ENCODE measurements around the gene PEX11A.
"Not testable (repeated sequence)": the region's sequence is repeated elsewhere in the genome, so short reads cannot be mapped to it uniquely, and the experiment has no call there.

The PEX11A gene

DNA sequence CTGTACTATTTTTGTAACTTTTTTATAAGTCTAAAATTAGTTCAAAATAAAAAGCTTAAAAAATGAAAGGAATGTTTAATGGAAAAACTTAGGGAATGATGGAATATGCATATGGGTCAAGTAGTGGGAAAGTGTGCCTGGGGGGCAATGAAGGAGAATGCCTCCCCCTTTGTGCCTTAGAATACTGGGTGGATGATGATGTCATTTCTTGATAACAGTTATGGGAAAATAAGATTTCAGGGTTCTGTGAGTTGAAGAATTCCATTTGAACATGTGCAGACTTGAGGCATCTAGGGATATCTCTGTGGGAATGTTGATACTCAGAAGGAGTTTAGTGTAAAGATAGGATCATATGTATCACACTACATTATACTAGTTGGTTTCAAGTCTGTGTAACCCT is 13.9 kb upstream of the PEX11A start:
- Histone ChIP-seq H3K36me3 (replicated peaks) (no peaks in the 10 kb centered on the region), H3K27me3 (replicated peaks) (peaks cover 3% of the 10 kb centered on the region), H3K27ac (no peak overlapping the region), H3K4me3 (ENCODE audit: low read depth, low read length) (no peak overlapping the region)
- DNase-seq = no peak
- no peak for TF ChIP-seq CTCF (IDR thresholded peaks at IDR 0.05; ENCODE audit: low read depth, low read length, missing control alignments)
- in situ Hi-C loops (cut with HindIII; ENCODE audit: low pct_ligation_motif_present, low sequenced_read_pairs) = no loop called here

- no peak overlapping the region for H3K4me3 ChIP-seq (ENCODE audit: low read depth, low read length)
- in situ Hi-C loops (cut with HindIII; ENCODE audit: low pct_ligation_motif_present, low sequenced_read_pairs) = no loop called here
- DNase-seq = no peak
- H3K27ac ChIP-seq = no peak overlapping the region
- TF ChIP-seq CTCF (IDR thresholded peaks at IDR 0.05; ENCODE audit: low read depth, low read length, missing control alignments) = no peak
- H3K27me3 ChIP-seq (replicated peaks) = no peaks in the 10 kb centered on the region
- H3K36me3 ChIP-seq (replicated peaks) = no peaks in the 10 kb centered on the region
Observed at GRCh38 chr15:89695198-89695597, 4.6 kb upstream of the PEX11A start.

DNA sequence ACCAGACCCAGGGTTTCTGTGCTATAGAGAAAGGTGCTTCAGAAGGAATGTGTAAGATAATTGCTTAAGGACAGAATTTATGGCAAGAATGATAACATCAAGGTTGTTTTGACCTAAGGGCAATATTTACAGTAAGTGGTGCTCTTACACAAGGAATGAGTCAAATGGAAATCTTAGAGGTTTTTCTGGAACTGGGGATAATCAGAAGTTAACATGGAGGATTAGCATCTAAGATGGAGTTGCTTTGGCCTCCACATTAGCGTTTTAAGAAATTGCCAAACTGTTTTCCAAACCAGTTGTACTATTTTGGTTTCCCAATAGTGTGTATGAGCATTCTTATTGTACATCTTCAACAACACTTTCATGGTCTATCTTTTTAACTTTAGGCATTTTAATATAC is 3.1 kb upstream of the PEX11A start:
- in situ Hi-C loops (cut with HindIII; ENCODE audit: low pct_ligation_motif_present, low sequenced_read_pairs) = no loop called here
- no peak overlapping the region for H3K27ac ChIP-seq
- no peak for TF ChIP-seq CTCF (IDR thresholded peaks at IDR 0.05; ENCODE audit: low read depth, low read length, missing control alignments)
- H3K36me3 ChIP-seq (replicated peaks) = no peaks in the 10 kb centered on the region
- no peak overlapping the region for H3K4me3 ChIP-seq (ENCODE audit: low read depth, low read length)
- DNase-seq = no peak
- no peaks in the 10 kb centered on the region for H3K27me3 ChIP-seq (replicated peaks)

DNA sequence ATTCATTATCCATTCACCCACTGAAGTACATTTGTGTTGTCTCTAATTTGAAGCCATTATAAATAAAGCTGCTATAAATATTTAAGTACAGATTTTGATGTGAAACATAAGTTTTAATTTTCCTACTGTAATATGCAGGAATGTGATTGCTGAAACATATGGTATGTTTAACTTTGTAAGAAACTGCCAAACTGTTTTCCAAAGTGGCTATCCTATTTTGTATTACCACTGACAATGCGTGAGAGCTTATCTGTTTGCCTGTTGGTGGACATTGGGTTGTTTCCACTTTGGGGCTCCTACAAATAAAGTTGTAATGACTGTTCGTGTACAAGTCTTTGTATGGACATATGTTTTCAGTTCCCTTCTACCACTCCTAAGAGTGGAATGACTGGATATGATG is 2.5 kb upstream of the PEX11A start:
- in situ Hi-C loops (cut with HindIII; ENCODE audit: low pct_ligation_motif_present, low sequenced_read_pairs) = no loop called here
- H3K27me3 ChIP-seq (replicated peaks) = no peaks in the 10 kb centered on the region
- H3K36me3 ChIP-seq (replicated peaks) = no peaks in the 10 kb centered on the region
- TF ChIP-seq CTCF (IDR thresholded peaks at IDR 0.05; ENCODE audit: low read depth, low read length, missing control alignments) = no peak
- no peak overlapping the region for H3K4me3 ChIP-seq (ENCODE audit: low read depth, low read length)
- no peak overlapping the region for H3K27ac ChIP-seq
- no peak for DNase-seq

- H3K36me3 ChIP-seq (replicated peaks); in situ Hi-C loops (cut with HindIII; ENCODE audit: low pct_ligation_motif_present, low sequenced_read_pairs); DNase-seq; H3K27ac ChIP-seq; H3K27me3 ChIP-seq (replicated peaks): not testable (repeated sequence)
- H3K4me3 ChIP-seq (ENCODE audit: low read depth, low read length) = peak overlapping the region; percentile 87
Observed at GRCh38 chr15:89689930-89690275, 651 bp downstream of the PEX11A start.

GRCh38 chr15:89686522-89686921 is 4.0 kb downstream of the PEX11A start:
- in situ Hi-C loops (cut with HindIII; ENCODE audit: low pct_ligation_motif_present, low sequenced_read_pairs) = no loop called here
- TF ChIP-seq CTCF (IDR thresholded peaks at IDR 0.05; ENCODE audit: low read depth, low read length, missing control alignments) = no peak
- Histone ChIP-seq H3K4me3 (ENCODE audit: low read depth, low read length) (no peak overlapping the region), H3K27ac (no peak overlapping the region), H3K36me3 (replicated peaks) (no peaks in the 10 kb centered on the region), H3K27me3 (replicated peaks) (no peaks in the 10 kb centered on the region)
- no peak for DNase-seq
